ENCODE data around the gene ATXN7. TPM values are rescaled to one million over a fixed set of nuclear protein-coding genes. Genes with fewer than 3 reads are reported as not detected.

ATXN7 gene
- total RNA-seq, 2 experiments from 2014 or later, result 26.5 to 28.6 TPM

GRCh38 chr3:63909431-63909830, 45.8 kb downstream of the ATXN7 start:
- Mint-ChIP-seq H3K4me1 (peaks cover 27% of the 10 kb centered on the region), H3K4me3 (no peak overlapping the region), H3K9me3 (no peaks in the 10 kb centered on the region), H3K27ac (no peak overlapping the region), H3K27me3 (no peaks in the 10 kb centered on the region), H3K36me3 (peaks cover 14% of the 10 kb centered on the region)
- DNase-seq, result no peak

- Mint-ChIP-seq H3K4me3 (no peak overlapping the region), H3K36me3 (peaks cover 19% of the 10 kb centered on the region), H3K4me1 (peaks cover 28% of the 10 kb centered on the region), H3K27me3 (no peaks in the 10 kb centered on the region), H3K27ac (no peak overlapping the region), H3K9me3 (no peaks in the 10 kb centered on the region)
- DNase-seq, result no peak
Observed at GRCh38 chr3:63910001-63910400, 46.3 kb downstream of the ATXN7 start.

DNA sequence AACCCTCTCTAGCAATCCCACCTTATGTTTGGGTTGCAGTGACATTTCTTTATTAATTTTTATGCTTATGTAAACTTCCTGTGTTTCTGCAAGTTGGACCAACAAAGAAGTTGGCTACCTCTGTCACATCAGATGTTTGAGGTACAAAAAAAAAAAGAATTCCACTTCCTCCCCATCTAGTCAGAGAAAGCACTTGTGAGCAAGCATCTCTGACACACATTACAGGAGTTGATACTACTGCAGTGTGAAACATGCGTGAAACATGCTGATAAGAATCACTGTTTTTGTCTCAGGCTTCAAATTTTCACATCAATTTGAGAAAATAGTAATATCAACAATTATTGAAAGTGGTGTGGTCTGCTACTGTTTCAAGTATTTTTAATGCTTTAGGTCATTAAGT, 47.2 kb downstream of the ATXN7 start:
- H3K27ac Mint-ChIP-seq, result peak overlapping the region; percentile 86
- peak overlapping the region; percentile 86 for H3K4me3 Mint-ChIP-seq
- peaks cover 30% of the 10 kb centered on the region for H3K4me1 Mint-ChIP-seq
- peaks cover 21% of the 10 kb centered on the region for H3K36me3 Mint-ChIP-seq
- no peak for DNase-seq
- no peaks in the 10 kb centered on the region for H3K27me3 Mint-ChIP-seq
- no peaks in the 10 kb centered on the region for H3K9me3 Mint-ChIP-seq

GRCh38 chr3:63911509-63911872, 47.8 kb downstream of the ATXN7 start:
- H3K36me3 Mint-ChIP-seq, result peaks cover 24% of the 10 kb centered on the region
- no peaks in the 10 kb centered on the region for H3K9me3 Mint-ChIP-seq
- H3K4me3 Mint-ChIP-seq, result peak overlapping the region; percentile 86
- H3K4me1 Mint-ChIP-seq, result peaks cover 34% of the 10 kb centered on the region
- H3K27ac Mint-ChIP-seq, result peak overlapping the region; percentile 86
- no peaks in the 10 kb centered on the region for H3K27me3 Mint-ChIP-seq
- DNase-seq, result no peak

- no peaks in the 10 kb centered on the region for H3K9me3 Mint-ChIP-seq
- H3K27me3 Mint-ChIP-seq, result no peaks in the 10 kb centered on the region
- peak; percentile 83 for DNase-seq
- H3K36me3 Mint-ChIP-seq, result peaks cover 31% of the 10 kb centered on the region
- H3K4me3 Mint-ChIP-seq, result peak within 1 kb of the TSS; percentile 89
- H3K27ac Mint-ChIP-seq, result peak within 1 kb of the TSS; percentile 88
- H3K4me1 Mint-ChIP-seq, result peaks cover 37% of the 10 kb centered on the region
Observed at GRCh38 chr3:63911873-63912767, 48.5 kb downstream of the ATXN7 start, which contains the start of gene SCAANT1. TSS of gene SCAANT1 (minus strand) at chr3:63912383.

DNA sequence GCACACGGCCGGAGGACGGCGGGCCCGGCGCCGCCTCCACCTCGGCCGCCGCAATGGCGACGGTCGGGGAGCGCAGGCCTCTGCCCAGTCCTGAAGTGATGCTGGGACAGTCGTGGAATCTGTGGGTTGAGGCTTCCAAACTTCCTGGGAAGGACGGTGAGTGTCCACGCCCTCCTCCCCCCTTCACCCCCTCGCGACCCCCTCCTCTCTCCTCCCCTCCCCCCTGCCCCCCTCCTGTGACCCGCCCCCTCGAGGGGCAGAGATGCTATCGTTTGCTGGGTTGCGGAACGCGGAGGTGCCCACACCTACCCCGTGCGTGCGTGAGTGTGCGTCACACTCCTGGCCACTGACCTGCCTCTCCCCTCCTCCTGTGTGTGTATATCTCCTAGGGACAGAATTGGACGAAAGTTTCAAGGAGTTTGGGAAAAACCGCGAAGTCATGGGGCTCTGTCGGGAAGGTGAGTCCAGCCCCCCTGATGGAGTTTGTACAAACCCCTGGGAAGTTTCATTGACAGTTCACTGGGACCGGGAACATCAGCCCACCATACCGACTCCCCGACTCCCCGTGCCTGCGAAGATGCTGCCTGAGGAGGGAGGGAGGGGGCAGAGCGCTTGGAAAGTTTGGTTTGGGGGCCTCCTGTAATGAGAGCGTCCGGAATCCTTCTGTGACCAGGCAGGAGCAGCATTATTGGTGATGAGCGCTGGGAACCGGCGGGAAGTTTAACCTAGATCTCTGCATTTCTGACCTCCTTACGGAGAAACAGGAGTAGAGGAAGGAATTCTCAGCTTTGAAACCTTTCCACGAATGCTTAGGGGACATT, 49.3 kb downstream of the ATXN7 start:
- no peaks in the 10 kb centered on the region for H3K27me3 Mint-ChIP-seq
- H3K27ac Mint-ChIP-seq, result peak overlapping the region; percentile 88

DNA sequence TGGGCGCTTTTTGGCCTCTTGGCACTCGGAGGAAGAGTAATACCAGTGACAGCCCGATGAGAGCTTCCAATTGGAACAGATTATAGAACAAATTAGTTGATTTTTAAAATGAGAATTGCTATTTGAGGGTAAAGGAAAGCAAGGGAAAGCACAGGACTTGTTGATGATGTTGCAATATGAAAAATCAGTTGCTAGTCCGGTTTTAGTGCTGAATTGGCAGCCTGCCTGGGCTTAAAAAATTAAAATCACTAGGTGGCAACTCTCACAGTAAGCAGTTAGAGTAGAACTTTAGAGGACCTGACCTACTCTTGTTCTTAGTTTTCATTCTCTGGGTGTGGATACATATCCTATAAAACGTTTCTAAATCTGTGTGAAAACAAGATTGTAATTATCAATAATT, 50.6 kb downstream of the ATXN7 start:
- peak overlapping the region; percentile 50 for H3K27ac Mint-ChIP-seq
- DNase-seq, result no peak
- no peaks in the 10 kb centered on the region for H3K9me3 Mint-ChIP-seq
- peaks cover 47% of the 10 kb centered on the region for H3K4me1 Mint-ChIP-seq
- H3K4me3 Mint-ChIP-seq, result peak overlapping the region; percentile 89
- peaks cover 50% of the 10 kb centered on the region for H3K36me3 Mint-ChIP-seq
- H3K27me3 Mint-ChIP-seq, result no peaks in the 10 kb centered on the region

More for the DNA sequence above, 49.3 kb downstream of the ATXN7 start:
- peak; percentile 45 for DNase-seq
- Mint-ChIP-seq H3K4me3 (peak overlapping the region; percentile 89), H3K9me3 (no peaks in the 10 kb centered on the region), H3K4me1 (peaks cover 43% of the 10 kb centered on the region), H3K36me3 (peaks cover 39% of the 10 kb centered on the region)

DNA sequence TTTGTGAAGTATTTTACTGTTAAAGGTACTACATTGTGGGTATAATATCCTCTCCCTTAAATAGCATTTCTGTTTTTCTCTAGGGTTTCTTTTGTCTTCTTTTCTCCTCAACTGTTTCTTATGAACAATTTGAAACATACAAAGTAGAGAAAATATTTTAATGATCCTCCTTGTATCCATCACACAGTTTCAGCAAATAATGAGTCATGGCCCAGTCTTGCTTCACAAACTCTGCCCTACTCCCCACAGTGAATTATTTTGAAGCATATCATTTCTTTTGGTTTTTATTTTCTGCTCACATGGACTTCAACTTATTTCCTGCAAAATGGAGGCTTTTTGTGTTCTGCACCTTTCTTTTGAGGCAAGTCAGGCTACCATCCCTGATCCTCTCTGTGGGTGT, 54.7 kb downstream of the ATXN7 start:
- Mint-ChIP-seq H3K9me3 (no peaks in the 10 kb centered on the region), H3K27me3 (no peaks in the 10 kb centered on the region), H3K4me3 (no peak overlapping the region), H3K27ac (no peak overlapping the region), H3K4me1 (peaks cover 45% of the 10 kb centered on the region), H3K36me3 (peaks cover 61% of the 10 kb centered on the region)
- no peak for DNase-seq

- no peak overlapping the region for H3K27ac Mint-ChIP-seq
- no peaks in the 10 kb centered on the region for H3K9me3 Mint-ChIP-seq
- no peak for DNase-seq
- H3K36me3 Mint-ChIP-seq, result peaks cover 62% of the 10 kb centered on the region
- H3K4me3 Mint-ChIP-seq, result no peak overlapping the region
- peaks cover 40% of the 10 kb centered on the region for H3K4me1 Mint-ChIP-seq
- H3K27me3 Mint-ChIP-seq, result no peaks in the 10 kb centered on the region
Observed at GRCh38 chr3:63920001-63920400, 56.3 kb downstream of the ATXN7 start.

DNA sequence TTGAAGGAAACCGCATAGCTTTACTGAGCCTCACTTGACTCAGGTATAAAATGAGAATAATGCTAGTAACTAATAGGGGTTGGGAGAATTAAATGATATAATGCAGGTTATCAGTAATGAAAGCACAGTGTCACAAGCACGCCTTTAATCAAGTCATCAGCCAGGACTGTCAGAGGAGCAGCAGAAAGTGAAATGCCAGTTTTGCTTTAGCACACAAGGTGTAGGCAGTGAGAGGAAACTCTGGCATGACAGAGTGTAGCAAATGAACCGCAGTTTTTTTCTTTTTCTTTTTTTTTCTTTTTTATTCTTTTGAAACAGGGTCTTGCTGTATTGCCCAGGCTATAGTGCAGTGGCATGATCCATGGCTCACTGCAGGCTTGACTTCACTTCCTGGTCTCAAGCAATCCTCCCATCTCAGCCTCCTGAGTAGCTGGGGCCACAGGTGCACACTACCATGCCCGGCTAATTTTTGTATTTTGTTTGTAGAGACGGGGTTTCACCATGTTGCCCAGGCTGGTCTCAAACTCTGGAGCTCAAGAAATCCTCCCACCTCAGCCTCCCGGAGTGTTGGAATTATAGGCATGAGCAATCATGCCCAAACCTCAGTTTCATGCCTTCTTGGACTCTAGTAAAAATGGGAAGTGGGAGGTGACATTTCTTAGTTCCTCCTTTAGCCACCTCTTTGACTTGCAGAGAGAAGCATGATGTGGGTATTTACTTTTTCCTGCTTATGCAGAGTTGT, 58.2 kb downstream of the ATXN7 start:
- Mint-ChIP-seq H3K36me3 (peaks cover 70% of the 10 kb centered on the region), H3K27me3 (no peaks in the 10 kb centered on the region), H3K27ac (no peak overlapping the region), H3K4me3 (no peak overlapping the region), H3K4me1 (peaks cover 38% of the 10 kb centered on the region), H3K9me3 (no peaks in the 10 kb centered on the region)
- no peak for DNase-seq

GRCh38 chr3:63922491-63923199, 59.0 kb downstream of the ATXN7 start:
- Mint-ChIP-seq H3K36me3 (peaks cover 65% of the 10 kb centered on the region), H3K27me3 (no peaks in the 10 kb centered on the region), H3K4me1 (peaks cover 36% of the 10 kb centered on the region), H3K27ac (no peak overlapping the region), H3K9me3 (no peaks in the 10 kb centered on the region), H3K4me3 (no peak overlapping the region)
- no peak for DNase-seq

DNA sequence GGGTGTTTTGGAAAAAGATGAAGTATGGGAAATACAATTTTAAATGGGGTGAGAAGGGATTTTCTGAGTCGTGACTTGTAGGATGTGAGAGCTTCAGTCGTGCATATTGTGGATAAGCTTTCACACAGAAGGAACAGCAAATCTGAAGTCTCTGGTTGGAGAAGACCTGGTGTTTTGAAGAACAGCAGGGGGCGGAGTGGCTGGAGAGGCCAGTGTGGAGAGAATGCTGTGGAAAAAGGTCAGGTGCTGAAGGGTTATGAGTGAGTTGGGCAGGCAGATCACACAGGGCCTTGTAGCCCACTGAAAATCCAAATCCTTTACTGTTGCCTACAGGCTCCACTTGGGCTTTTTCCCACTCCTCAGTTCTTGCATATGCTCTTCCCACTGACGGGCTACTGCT, 62.6 kb downstream of the ATXN7 start:
- no peaks in the 10 kb centered on the region for H3K27me3 Mint-ChIP-seq
- no peaks in the 10 kb centered on the region for H3K9me3 Mint-ChIP-seq
- peaks cover 54% of the 10 kb centered on the region for H3K36me3 Mint-ChIP-seq
- peaks cover 30% of the 10 kb centered on the region for H3K4me1 Mint-ChIP-seq
- H3K27ac Mint-ChIP-seq, result no peak overlapping the region
- no peak for DNase-seq
- H3K4me3 Mint-ChIP-seq, result no peak overlapping the region

DNA sequence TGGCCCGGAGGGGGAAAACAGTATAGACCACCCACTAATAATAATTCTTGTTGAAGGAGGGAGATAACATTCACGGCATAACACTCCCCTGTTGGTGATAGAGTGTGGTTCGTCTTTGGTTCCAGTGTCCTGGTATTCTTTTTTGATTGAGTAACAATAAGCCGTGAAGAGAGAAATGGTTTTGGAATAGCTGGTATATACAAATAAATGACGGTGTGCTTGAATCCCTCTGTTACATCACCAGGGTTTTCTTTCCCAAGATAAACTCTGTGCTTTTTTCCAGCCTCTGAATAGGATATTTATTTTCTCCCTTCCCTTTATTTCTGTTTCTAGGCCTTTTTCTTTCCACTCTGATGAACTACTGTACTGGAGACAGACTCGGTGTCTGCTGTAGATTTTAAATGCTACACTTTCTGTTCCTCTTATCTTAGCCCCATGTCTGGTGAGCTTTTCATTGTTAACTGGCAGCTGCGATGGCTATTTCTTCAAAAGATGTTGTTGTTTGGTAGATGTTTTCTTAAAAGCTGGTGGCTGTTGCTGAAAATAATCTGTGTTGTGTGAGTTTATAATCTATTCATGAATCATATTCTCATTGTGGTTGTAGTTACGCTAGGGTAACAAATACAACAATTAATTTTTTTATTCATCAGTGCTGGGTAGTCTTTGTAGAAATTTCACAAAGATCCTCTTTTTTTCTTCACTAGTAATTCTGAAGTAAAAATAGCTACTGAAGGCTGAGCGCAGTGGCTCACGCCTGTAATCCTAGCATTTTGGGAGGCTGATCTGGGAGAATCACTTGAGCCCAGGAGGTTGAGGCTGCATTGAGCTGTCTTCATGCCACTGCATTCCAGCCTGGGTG, 64.0 kb downstream of the ATXN7 start:
- Mint-ChIP-seq H3K27ac (no peak overlapping the region), H3K9me3 (no peaks in the 10 kb centered on the region), H3K4me3 (no peak overlapping the region), H3K27me3 (no peaks in the 10 kb centered on the region), H3K4me1 (peaks cover 33% of the 10 kb centered on the region), H3K36me3 (peaks cover 48% of the 10 kb centered on the region)
- no peak for DNase-seq

DNA sequence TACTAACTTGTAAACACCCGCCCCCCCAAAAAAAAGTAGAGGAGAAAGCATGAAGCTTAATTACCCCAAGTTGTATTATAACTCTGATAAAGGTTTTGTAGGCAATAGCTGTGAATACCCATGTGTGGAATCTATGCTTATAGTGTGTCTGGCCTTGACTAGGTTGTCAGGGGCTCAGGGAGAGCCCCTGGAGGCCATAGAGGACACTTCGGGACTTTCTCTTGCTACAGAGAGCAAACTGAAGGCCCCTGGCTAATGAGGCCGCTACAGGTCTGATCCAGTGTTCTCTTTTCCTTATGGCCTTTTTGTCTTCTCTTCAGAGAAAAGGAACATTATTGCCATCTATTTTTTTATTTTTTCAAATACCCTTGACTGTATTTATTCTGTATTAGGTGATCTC, 67.6 kb downstream of the ATXN7 start:
- H3K9me3 Mint-ChIP-seq, result no peaks in the 10 kb centered on the region
- H3K4me1 Mint-ChIP-seq, result peaks cover 45% of the 10 kb centered on the region
- peaks cover 30% of the 10 kb centered on the region for H3K36me3 Mint-ChIP-seq
- no peak for DNase-seq
- H3K27ac Mint-ChIP-seq, result no peak overlapping the region
- no peaks in the 10 kb centered on the region for H3K27me3 Mint-ChIP-seq
- H3K4me3 Mint-ChIP-seq, result no peak overlapping the region
